Breast epithelium (tissue), 3 donors: ENCODE results near the gene MYO15A.

Experiments used
- CTCF ChIP-seq, 3 donors: fragments of 450-650 bp; IDR thresholded peaks; one replicate each; pipeline ENCODE4 v1.5.1; 2016 to 2017; ENCODE audit warnings: antibody characterized with exemption in 3 of 3, mild to moderate bottlenecking in 3 of 3, moderate library complexity in 3 of 3
- POLR2A ChIP-seq: fragments of 450-650 bp; IDR thresholded peaks from one replicate; pipeline ENCODE4 v1.6.1; 2016; ENCODE audit warnings: antibody characterized with exemption, mild to moderate bottlenecking, moderate library complexity
- POLR2AphosphoS5 ChIP-seq, 3 donors: sonication (generic); formaldehyde crosslinking; IDR thresholded peaks; one replicate each; pipeline ENCODE4 v1.6.1; 2017; ENCODE audit warnings: antibody characterized with exemption in 3 of 3

DNA sequence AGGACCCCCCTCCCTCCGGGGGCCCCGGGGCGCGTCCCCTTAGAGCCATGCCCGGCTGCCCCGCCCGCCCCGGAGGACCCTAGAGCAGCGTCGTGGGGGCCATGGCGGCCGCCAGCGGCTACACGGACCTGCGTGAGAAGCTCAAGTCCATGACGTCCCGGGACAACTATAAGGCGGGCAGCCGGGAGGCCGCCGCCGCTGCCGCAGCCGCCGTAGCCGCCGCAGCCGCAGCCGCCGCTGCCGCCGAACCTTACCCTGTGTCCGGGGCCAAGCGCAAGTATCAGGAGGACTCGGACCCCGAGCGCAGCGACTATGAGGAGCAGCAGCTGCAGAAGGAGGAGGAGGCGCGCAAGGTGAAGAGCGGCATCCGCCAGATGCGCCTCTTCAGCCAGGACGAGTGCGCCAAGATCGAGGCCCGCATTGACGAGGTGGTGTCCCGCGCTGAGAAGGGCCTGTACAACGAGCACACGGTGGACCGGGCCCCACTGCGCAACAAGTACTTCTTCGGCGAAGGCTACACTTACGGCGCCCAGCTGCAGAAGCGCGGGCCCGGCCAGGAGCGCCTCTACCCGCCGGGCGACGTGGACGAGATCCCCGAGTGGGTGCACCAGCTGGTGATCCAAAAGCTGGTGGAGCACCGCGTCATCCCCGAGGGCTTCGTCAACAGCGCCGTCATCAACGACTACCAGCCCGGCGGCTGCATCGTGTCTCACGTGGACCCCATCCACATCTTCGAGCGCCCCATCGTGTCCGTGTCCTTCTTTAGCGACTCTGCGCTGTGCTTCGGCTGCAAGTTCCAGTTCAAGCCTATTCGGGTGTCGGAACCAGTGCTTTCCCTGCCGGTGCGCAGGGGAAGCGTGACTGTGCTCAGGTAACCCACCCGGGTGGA lies 75.8 kb downstream of the MYO15A start:
- TF ChIP-seq POLR2A = no peak
- TF ChIP-seq CTCF (IDR thresholded peaks at IDR 0.05) = peak in 1 of 3 donors; percentile 11
- TF ChIP-seq POLR2AphosphoS5 (IDR thresholded peaks at IDR 0.05) = peak in 2 of 3 donors; percentile 11 to 13
